Activated CD8-positive, alpha-beta memory T cell treated with anti-CD3 and anti-CD28 coated beads, Interleukin-2, amount 10 ng/mL, durations not matched to agents 7 days and 5 days (primary cell): ENCODE data around the gene POM121C. TPM values are rescaled to one million over a fixed set of nuclear protein-coding genes. Genes with fewer than 3 reads are reported as not detected.
"Not testable (repeated sequence)": the region's sequence is repeated elsewhere in the genome, so short reads cannot be mapped to it uniquely, and the experiment has no call there.

ENCODE experiments used
- ATAC-seq: fragments of 150-1000 bp; cut with Tn5 transposase; one replicate; pipeline ENCODE4 v1.10.0; 2021; ENCODE audit warnings: moderate library complexity
- CTCF ChIA-PET: fragments of 350-600 bp; sonication (Branson Sonifier 250); formaldehyde crosslinking; loops from one replicate; lab custom pipeline; 2021; ENCODE audit warnings: antibody characterized with exemption; lab: Charles Lee
- DNase-seq: peaks from one replicate; pipeline ENCODE4 v3.0.0-alpha.2; 2020
- H3K27ac Mint-ChIP-seq: one replicate; pipeline ENCODE4 v1.8.0; 2021; ENCODE audit warnings: mild to moderate bottlenecking, mixed read lengths
- H3K27me3 Mint-ChIP-seq: one replicate; pipeline ENCODE4 v1.8.0; 2021; ENCODE audit warnings: mixed read lengths
- H3K36me3 Mint-ChIP-seq: one replicate; pipeline ENCODE4 v1.8.0; 2021; ENCODE audit warnings: mild to moderate bottlenecking, mixed read lengths
- H3K4me1 Mint-ChIP-seq: one replicate; pipeline ENCODE4 v1.8.0; 2021; ENCODE audit warnings: mixed read lengths
- H3K4me3 Mint-ChIP-seq: one replicate; pipeline ENCODE4 v1.8.0; 2021; ENCODE audit warnings: mild to moderate bottlenecking, moderate library complexity, mixed read lengths
- H3K9me3 Mint-ChIP-seq: one replicate; pipeline ENCODE4 v1.8.0; 2022; ENCODE audit warnings: low read depth, mixed read lengths
- total RNA-seq, 2 experiments: library from RNA; stranded (reverse); gene quantifications; one replicate each; pipeline ENCODE4 v1.2.3, GENCODE V29; 2021

Gene POM121C
- total RNA-seq, 2 experiments from 2014 or later: 73.3 to 73.6 TPM

DNA sequence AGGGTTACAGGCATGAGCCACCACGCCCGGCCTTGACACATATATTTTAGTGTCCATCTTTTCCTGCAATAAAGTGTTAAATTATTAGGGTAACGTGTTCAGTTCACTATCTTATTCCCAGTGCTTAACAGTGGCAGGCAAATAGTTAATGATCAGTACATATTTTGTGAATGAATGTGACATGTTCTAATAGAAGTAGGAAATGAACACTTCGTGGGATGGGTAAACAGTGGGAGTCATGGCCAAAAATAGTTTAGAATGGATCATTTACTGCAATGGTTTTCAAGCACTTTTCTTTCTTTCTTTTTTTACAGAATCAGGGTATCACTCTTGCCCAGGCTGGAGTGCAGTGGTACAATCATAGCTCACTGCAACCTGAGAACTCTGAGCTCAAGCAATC, 15.9 kb downstream of the POM121C start:
- H3K36me3 Mint-ChIP-seq: peaks cover 44% of the 10 kb centered on the region
- H3K27me3 Mint-ChIP-seq: not testable (repeated sequence)

GRCh38 chr7:75460541-75460940, 25.6 kb downstream of the POM121C start:
- not testable (repeated sequence) for H3K27me3 Mint-ChIP-seq, ATAC-seq

More for the DNA sequence above, 15.9 kb downstream of the POM121C start:
- CTCF ChIA-PET, H3K27ac Mint-ChIP-seq, H3K9me3 Mint-ChIP-seq, DNase-seq, ATAC-seq, H3K4me3 Mint-ChIP-seq, H3K4me1 Mint-ChIP-seq: not testable (repeated sequence)

DNA sequence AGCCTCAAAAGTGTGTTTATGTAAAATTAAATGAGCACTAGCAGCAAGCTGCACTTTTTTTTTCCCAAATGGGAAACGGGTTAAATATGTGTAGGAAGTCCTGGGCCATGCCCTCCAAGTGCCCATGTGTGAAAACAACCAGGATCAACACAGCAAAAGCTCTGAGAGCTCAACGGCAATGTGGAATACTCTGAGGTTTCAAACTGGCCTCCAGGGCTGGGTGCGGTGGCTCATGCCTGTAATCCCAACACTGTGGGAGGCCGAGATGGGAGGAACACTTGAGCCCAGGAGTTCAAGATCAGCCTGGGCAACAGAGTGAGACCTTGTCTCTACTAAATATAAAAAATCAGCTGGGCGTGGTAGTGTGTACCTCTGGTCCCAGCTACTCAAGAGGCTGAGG, 28.1 kb downstream of the POM121C start:
- DNase-seq, H3K9me3 Mint-ChIP-seq, H3K4me3 Mint-ChIP-seq, ATAC-seq, H3K27ac Mint-ChIP-seq, H3K27me3 Mint-ChIP-seq, CTCF ChIA-PET, H3K4me1 Mint-ChIP-seq, H3K36me3 Mint-ChIP-seq: not testable (repeated sequence)

More at GRCh38 chr7:75460541-75460940, 25.6 kb downstream of the POM121C start:
- H3K4me1 Mint-ChIP-seq, H3K4me3 Mint-ChIP-seq, DNase-seq, CTCF ChIA-PET, H3K9me3 Mint-ChIP-seq, H3K36me3 Mint-ChIP-seq: not testable (repeated sequence)
- H3K27ac Mint-ChIP-seq: peak overlapping the region; percentile 78

DNA sequence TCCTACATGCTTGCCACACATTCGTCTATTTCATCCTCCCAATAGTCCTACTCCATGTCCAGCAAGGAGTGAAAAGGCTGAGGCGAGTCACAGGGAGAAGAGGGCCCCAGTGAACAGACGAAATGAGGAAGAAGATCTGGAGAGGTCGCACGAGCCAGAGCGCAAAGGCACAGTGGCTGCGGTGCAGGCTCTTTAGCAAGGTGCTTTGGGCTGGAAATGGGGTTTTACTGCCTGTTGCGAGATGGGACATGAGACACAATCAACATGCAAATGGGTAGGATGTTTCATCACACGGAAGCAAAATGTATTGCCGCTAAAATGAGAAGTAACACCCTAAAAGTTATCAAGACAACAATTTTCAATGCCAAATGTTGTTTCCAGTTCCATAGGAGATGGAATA, 29.7 kb downstream of the POM121C start:
- H3K27me3 Mint-ChIP-seq, H3K4me1 Mint-ChIP-seq, DNase-seq, H3K4me3 Mint-ChIP-seq, H3K36me3 Mint-ChIP-seq, CTCF ChIA-PET, H3K27ac Mint-ChIP-seq, ATAC-seq, H3K9me3 Mint-ChIP-seq: not testable (repeated sequence)

DNA sequence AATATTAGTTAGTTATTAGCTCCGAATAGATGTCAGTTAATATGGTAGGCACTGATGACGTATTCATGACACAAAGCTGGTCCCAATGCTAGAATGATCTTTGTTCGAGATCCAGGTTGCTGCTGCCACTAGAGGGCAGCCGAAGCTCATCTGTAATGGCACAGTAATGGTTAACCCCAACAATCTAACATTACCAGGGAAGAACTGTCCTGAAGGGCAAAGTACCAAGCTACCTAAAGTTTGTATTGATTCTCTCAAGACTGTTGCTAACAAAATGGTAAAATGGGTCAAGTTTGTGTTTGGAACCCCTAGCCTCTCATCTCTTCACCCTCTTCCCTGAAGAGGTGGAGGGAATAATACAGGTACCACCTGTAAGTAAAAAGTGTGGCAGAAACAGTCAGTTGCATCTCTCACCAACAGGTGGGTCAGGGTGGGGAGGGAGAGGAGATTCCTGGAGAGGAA, 33.6 kb downstream of the POM121C start:
- H3K36me3 Mint-ChIP-seq, H3K4me3 Mint-ChIP-seq, H3K9me3 Mint-ChIP-seq, H3K27me3 Mint-ChIP-seq, H3K4me1 Mint-ChIP-seq, H3K27ac Mint-ChIP-seq, DNase-seq: not testable (repeated sequence)
- ATAC-seq: peak; percentile 92
- CTCF ChIA-PET: interaction anchor here (0.6 kb wide), 1 partner anchor 311 kb away, joined by 3 read pairs; no protein-coding TSS in a partner anchor

- ATAC-seq, CTCF ChIA-PET, H3K4me1 Mint-ChIP-seq, H3K4me3 Mint-ChIP-seq, DNase-seq, H3K27ac Mint-ChIP-seq, H3K27me3 Mint-ChIP-seq, H3K9me3 Mint-ChIP-seq, H3K36me3 Mint-ChIP-seq: not testable (repeated sequence)
These were observed 36.2 kb downstream of the POM121C start for GRCh38 chr7:75449946-75450345.

- peak; percentile 94 for ATAC-seq
- Mint-ChIP-seq H3K4me3 (peak overlapping the region; percentile 85), H3K27ac (peak overlapping the region; percentile 89), H3K36me3 (peaks cover 21% of the 10 kb centered on the region)
- CTCF ChIA-PET, H3K4me1 Mint-ChIP-seq, H3K9me3 Mint-ChIP-seq, H3K27me3 Mint-ChIP-seq, DNase-seq: not testable (repeated sequence)
These were observed 43.5 kb downstream of the POM121C start for GRCh38 chr7:75442465-75443111.

- DNase-seq, H3K4me1 Mint-ChIP-seq, H3K27me3 Mint-ChIP-seq, CTCF ChIA-PET, H3K9me3 Mint-ChIP-seq: not testable (repeated sequence)
- H3K36me3 Mint-ChIP-seq: peaks cover 23% of the 10 kb centered on the region
- H3K4me3 Mint-ChIP-seq: peak overlapping the region; percentile 76
- ATAC-seq: peak; percentile 54
- H3K27ac Mint-ChIP-seq: peak overlapping the region; percentile 78
These were observed 44.0 kb downstream of the POM121C start for GRCh38 chr7:75442101-75442464.

GRCh38 chr7:75439000-75439399, 47.1 kb downstream of the POM121C start:
- H3K4me3 Mint-ChIP-seq, DNase-seq, H3K4me1 Mint-ChIP-seq, H3K27ac Mint-ChIP-seq, H3K9me3 Mint-ChIP-seq, CTCF ChIA-PET, ATAC-seq, H3K27me3 Mint-ChIP-seq: not testable (repeated sequence)
- H3K36me3 Mint-ChIP-seq: peaks cover 37% of the 10 kb centered on the region

DNA sequence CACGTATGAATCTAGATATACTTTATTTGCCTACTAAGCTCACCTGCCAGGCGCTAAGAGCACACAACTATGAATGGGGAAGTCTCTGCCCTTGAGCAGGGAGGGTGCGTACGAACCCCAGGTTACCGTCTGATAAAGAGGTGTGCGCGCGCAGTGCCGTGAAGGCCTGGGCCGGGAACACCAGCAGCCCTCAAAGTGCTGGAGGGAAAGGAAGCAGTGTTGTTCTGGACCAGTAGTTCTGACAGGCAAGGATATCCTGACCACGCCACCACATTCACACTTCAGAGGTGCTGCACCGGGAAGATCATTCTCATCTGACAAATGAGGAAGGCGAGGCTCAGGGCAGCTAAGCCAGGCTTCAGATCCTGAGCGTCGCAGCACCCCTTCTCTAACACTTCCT, 62.6 kb downstream of the POM121C start:
- Mint-ChIP-seq H3K4me1 (peaks cover 11% of the 10 kb centered on the region), H3K36me3 (peaks cover 20% of the 10 kb centered on the region)
- CTCF ChIA-PET, DNase-seq, H3K9me3 Mint-ChIP-seq, H3K4me3 Mint-ChIP-seq, ATAC-seq, H3K27ac Mint-ChIP-seq, H3K27me3 Mint-ChIP-seq: not testable (repeated sequence)

GRCh38 chr7:75421798-75422710, 64.0 kb downstream of the POM121C start:
- H3K9me3 Mint-ChIP-seq, H3K27me3 Mint-ChIP-seq, DNase-seq, ATAC-seq, H3K4me3 Mint-ChIP-seq, H3K27ac Mint-ChIP-seq, H3K4me1 Mint-ChIP-seq, CTCF ChIA-PET: not testable (repeated sequence)
- peaks cover 15% of the 10 kb centered on the region for H3K36me3 Mint-ChIP-seq

- H3K9me3 Mint-ChIP-seq, ATAC-seq, CTCF ChIA-PET, H3K4me1 Mint-ChIP-seq, H3K27ac Mint-ChIP-seq, H3K4me3 Mint-ChIP-seq, DNase-seq, H3K27me3 Mint-ChIP-seq: not testable (repeated sequence)
- peaks cover 16% of the 10 kb centered on the region for H3K36me3 Mint-ChIP-seq
These were observed 65.9 kb downstream of the POM121C start for GRCh38 chr7:75420152-75420551.

DNA sequence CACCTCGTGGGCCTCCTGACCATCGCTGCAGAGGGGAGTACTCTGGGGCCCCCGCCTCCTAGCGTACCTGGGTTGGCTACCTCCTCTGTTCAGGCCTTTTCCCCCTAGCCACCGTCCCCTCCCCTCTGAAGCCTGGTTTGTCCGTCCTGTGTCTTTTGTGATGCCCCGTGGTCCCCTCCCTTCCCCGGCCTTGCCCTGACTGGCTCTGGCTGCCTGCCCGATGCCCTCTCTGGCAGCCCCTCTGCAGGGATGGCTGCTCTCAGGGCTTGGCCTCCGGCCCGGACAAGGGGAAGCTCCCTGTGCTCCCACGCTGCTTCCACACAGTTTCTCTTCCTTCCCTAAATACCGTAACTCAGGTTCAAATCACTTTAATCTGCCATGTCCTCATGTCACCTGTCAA, 66.4 kb downstream of the POM121C start:
- DNase-seq, H3K27ac Mint-ChIP-seq, CTCF ChIA-PET, H3K4me3 Mint-ChIP-seq, H3K9me3 Mint-ChIP-seq, ATAC-seq, H3K4me1 Mint-ChIP-seq, H3K27me3 Mint-ChIP-seq: not testable (repeated sequence)
- peaks cover 16% of the 10 kb centered on the region for H3K36me3 Mint-ChIP-seq

GRCh38 chr7:75419210-75419609, 66.9 kb downstream of the POM121C start:
- H3K4me3 Mint-ChIP-seq, DNase-seq, H3K4me1 Mint-ChIP-seq, H3K27ac Mint-ChIP-seq, CTCF ChIA-PET, ATAC-seq, H3K9me3 Mint-ChIP-seq, H3K27me3 Mint-ChIP-seq: not testable (repeated sequence)
- peaks cover 15% of the 10 kb centered on the region for H3K36me3 Mint-ChIP-seq
